Smooth muscle cell (in vitro differentiated cells): Measurements from ENCODE around the gene ESPNL. TPM values are rescaled to one million over a fixed set of nuclear protein-coding genes. Genes with fewer than 3 reads are reported as not detected.

Experiments used
- DNase-seq: peaks from one replicate; lab custom pipeline; 2025; ENCODE audit not compliant: unreplicated experiment; lab: John Stamatoyannopoulos, UW
- H2AFZ ChIP-seq: fragments of 200-600 bp; sonication (generic); 2 replicates; pipeline ENCODE4 v1.6.0; 2016; ENCODE audit warnings: antibody characterized with exemption, low read depth, mild to moderate bottlenecking
- H3F3A ChIP-seq: fragments of 200-600 bp; sonication (generic); 2 replicates; pipeline ENCODE4 v1.6.0; 2017; ENCODE audit warnings: antibody characterized with exemption, low read depth
- H3K27ac ChIP-seq: fragments of 200-600 bp; sonication (generic); 2 replicates; pipeline ENCODE4 v1.5.1; 2016; ENCODE audit warnings: low read depth, mild to moderate bottlenecking
- H3K27me3 ChIP-seq: fragments of 200-600 bp; sonication (generic); 2 replicates; pipeline ENCODE4 v1.6.1; 2016; ENCODE audit warnings: low read depth, mild to moderate bottlenecking
- H3K36me3 ChIP-seq: fragments of 200-600 bp; sonication (generic); 2 replicates; pipeline ENCODE4 v1.5.1; 2016; ENCODE audit warnings: low read depth
- H3K4me1 ChIP-seq: fragments of 200-600 bp; sonication (generic); 2 replicates; pipeline ENCODE4 v1.5.1; 2016; ENCODE audit warnings: low read depth
- H3K4me2 ChIP-seq: fragments of 200-600 bp; sonication (generic); 2 replicates; pipeline ENCODE4 v1.6.0; 2016; ENCODE audit warnings: mild to moderate bottlenecking
- H3K4me3 ChIP-seq: fragments of 200-600 bp; sonication (generic); 2 replicates; pipeline ENCODE4 v1.5.1; 2016; ENCODE audit warnings: mild to moderate bottlenecking
- H3K79me2 ChIP-seq: fragments of 200-600 bp; sonication (generic); 2 replicates; pipeline ENCODE4 v1.6.0; 2016; ENCODE audit warnings: low read depth, mild to moderate bottlenecking
- H3K9ac ChIP-seq: fragments of 200-600 bp; sonication (generic); 2 replicates; pipeline ENCODE4 v1.6.0; 2016; ENCODE audit warnings: low read depth
- H3K9me3 ChIP-seq: fragments of 200-600 bp; sonication (generic); replicated peaks from 2 replicates; pipeline ENCODE4 v1.5.1; 2016; ENCODE audit warnings: low read depth
- H4K20me1 ChIP-seq: fragments of 200-600 bp; sonication (generic); 2 replicates; pipeline ENCODE4 v1.6.0; 2016; ENCODE audit warnings: low read depth
- CTCF ChIP-seq: fragments of 200-600 bp; sonication (generic); IDR thresholded peaks from 2 replicates; pipeline ENCODE4 v1.5.1; 2017; ENCODE audit warnings: borderline replicate concordance, mild to moderate bottlenecking, antibody characterized with exemption; ENCODE audit not compliant: insufficient read depth, poor library complexity, severe bottlenecking
- WGBS: methylation state at CpG from one replicate; pipeline ENCODE4 v1.1.7; 2016; ENCODE audit warnings: low lambda C conversion rate; 5-methylcytosine and 5-hydroxymethylcytosine counted together
- polyA plus RNA-seq: library from polyadenylated mRNA; unstranded; fragments of >200 nt; fragmentation: Nextera tagmentation; extraction: Ambion mirVana; gene quantifications from 2 replicates; pipeline ENCODE4 v1.2.1, GENCODE V29; 2016
- total RNA-seq: library from RNA; depleted of rRNA; stranded (reverse); fragments of >200 nt; gene quantifications from 2 replicates; pipeline ENCODE4 v1.2.3, GENCODE V29; 2014

ESPNL gene
- total and polyA plus RNA-seq, 2 experiments from 2014 or later = 0.04 TPM; not detected in 1

DNA sequence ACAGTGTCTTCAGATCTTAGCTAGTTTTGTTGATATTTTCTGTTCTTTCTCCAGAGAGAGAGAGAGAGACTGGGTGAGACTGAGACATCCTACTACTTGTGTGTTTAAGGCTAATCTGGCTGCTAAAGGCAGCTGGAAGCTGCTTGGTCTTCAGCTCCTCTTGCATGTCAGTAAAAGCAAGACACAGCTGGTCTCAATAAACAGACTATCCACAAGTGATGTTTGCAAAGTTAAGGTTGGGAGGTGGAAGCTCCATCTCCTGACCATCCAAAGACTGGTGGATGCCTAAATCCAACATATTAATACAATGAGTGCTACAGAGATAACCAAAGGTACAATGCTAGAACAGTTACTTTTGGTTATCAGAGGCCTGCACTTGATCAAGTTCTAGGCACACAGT lies 76.5 kb downstream of the ESPNL start:
- Histone ChIP-seq H3K4me1 (no peaks in the 10 kb centered on the region), H3K27ac (no peak overlapping the region), H2AFZ (no peak overlapping the region), H3K27me3 (no peaks in the 10 kb centered on the region), H3F3A (no peaks in the 10 kb centered on the region), H3K9ac (no peak overlapping the region), H3K4me3 (no peak overlapping the region), H3K4me2 (no peak overlapping the region), H3K36me3 (peaks cover 22% of the 10 kb centered on the region), H4K20me1 (peaks cover 4% of the 10 kb centered on the region), H3K79me2 (no peaks in the 10 kb centered on the region), H3K9me3 (no peaks in the 10 kb centered on the region)
- DNase-seq = no peak
- no peak for TF ChIP-seq CTCF

DNA sequence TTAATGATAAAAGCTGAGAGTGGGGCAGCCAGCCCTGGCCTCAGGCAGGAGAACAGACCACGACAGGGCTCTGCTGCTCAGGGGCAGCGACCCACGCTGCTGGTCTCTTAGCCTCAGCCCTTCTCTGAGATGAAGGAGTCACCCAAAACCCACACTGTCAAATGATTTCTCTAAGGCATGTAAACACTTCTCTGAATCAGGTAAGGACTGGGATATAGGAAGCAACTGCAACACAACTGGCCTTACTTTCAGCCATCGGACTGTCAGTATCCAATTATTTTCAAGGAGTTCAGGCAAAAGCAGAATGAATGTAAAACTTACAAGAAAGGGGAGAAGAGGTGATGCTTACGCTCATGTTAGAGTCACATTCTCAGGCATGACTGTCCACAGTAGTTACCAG lies 80.4 kb downstream of the ESPNL start:
- TF ChIP-seq CTCF = no peak
- H3K36me3 ChIP-seq = peaks cover 30% of the 10 kb centered on the region
- no peaks in the 10 kb centered on the region for H3K4me1 ChIP-seq
- no peak overlapping the region for H2AFZ ChIP-seq
- no peak overlapping the region for H3K4me3 ChIP-seq
- H3K9me3 ChIP-seq = no peaks in the 10 kb centered on the region
- no peaks in the 10 kb centered on the region for H3K79me2 ChIP-seq
- H4K20me1 ChIP-seq = peaks cover 8% of the 10 kb centered on the region
- DNase-seq = no peak
- 88% methylated on average over 5 of the region's 5 CpGs for WGBS
- no peak overlapping the region for H3K27ac ChIP-seq
- H3K27me3 ChIP-seq = no peaks in the 10 kb centered on the region
- H3K9ac ChIP-seq = no peak overlapping the region
- H3K4me2 ChIP-seq = no peak overlapping the region
- no peaks in the 10 kb centered on the region for H3F3A ChIP-seq

DNA sequence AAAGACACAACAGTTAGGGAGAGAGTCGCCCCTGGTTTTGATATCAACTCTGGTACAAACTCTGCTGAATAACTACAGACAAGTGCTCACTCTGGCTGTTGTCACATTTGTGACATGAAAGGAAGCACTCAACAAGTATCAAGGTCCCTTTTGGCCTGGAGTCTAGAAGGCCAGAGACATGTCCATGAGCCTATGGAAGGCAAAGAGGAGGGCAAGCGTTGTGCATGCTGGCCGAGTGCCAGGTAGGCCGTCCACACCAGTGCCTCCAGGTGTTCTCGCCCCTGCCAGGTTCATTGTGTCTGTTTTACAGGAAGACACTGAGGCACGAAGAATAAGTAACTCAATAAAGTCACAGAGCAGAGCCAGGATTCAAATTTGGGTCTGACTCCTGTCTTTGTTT lies 82.2 kb downstream of the ESPNL start:
- H3K79me2 ChIP-seq = no peaks in the 10 kb centered on the region
- no peak overlapping the region for H2AFZ ChIP-seq
- H3F3A ChIP-seq = no peaks in the 10 kb centered on the region
- H3K4me3 ChIP-seq = no peak overlapping the region
- 97% methylated on average over 6 of the region's 6 CpGs for WGBS
- no peaks in the 10 kb centered on the region for H3K27me3 ChIP-seq
- peaks cover 8% of the 10 kb centered on the region for H4K20me1 ChIP-seq
- H3K27ac ChIP-seq = peak overlapping the region; percentile 88
- no peaks in the 10 kb centered on the region for H3K9me3 ChIP-seq
- no peak for DNase-seq
- no peaks in the 10 kb centered on the region for H3K4me1 ChIP-seq
- H3K36me3 ChIP-seq = peaks cover 35% of the 10 kb centered on the region
- no peak overlapping the region for H3K9ac ChIP-seq
- H3K4me2 ChIP-seq = no peak overlapping the region
- TF ChIP-seq CTCF = no peak

Other genes with a start within 250 kb of the ESPNL start
- 11.1 and 24.0 TPM in 2 replicates for gene RAMP1, start 240.7 kb upstream of the ESPNL start, total RNA-seq
- 70.8 and 72.0 TPM in 2 replicates for gene RAMP1, start 240.7 kb upstream of the ESPNL start, polyA plus RNA-seq
- gene UBE2F, start 133.3 kb upstream of the ESPNL start, total RNA-seq = 52.1 and 94.8 TPM in 2 replicates
- gene UBE2F, start 133.3 kb upstream of the ESPNL start, polyA plus RNA-seq = 52.5 and 59.1 TPM in 2 replicates
- gene SCLY, start 39.3 kb upstream of the ESPNL start, total RNA-seq = 12.9 and 13.4 TPM in 2 replicates
- gene SCLY, start 39.3 kb upstream of the ESPNL start, polyA plus RNA-seq = 7.6 and 10.0 TPM in 2 replicates
- gene KLHL30, start 38.3 kb downstream of the ESPNL start, total RNA-seq = 0.31 and 0.36 TPM in 2 replicates
- 0.17 TPM in 1 of 2 replicates, not detected in the other for gene KLHL30, start 38.3 kb downstream of the ESPNL start, polyA plus RNA-seq
- 0.13 TPM in 1 of 2 replicates, not detected in the other for gene ERFE, start 58.6 kb downstream of the ESPNL start, total RNA-seq
- 0.86 and 2.4 TPM in 2 replicates for gene ERFE, start 58.6 kb downstream of the ESPNL start, polyA plus RNA-seq
- 11.0 and 12.0 TPM in 2 replicates for gene ILKAP, start 103.4 kb downstream of the ESPNL start, total RNA-seq
- 21.9 and 23.3 TPM in 2 replicates for gene ILKAP, start 103.4 kb downstream of the ESPNL start, polyA plus RNA-seq
- gene HES6, start 139.7 kb downstream of the ESPNL start, total RNA-seq = 0.81 TPM in 1 of 2 replicates, not detected in the other
- gene HES6, start 139.7 kb downstream of the ESPNL start, polyA plus RNA-seq = 2.7 and 6.4 TPM in 2 replicates
- 5.0 and 9.7 TPM in 2 replicates for gene PER2, start 188.3 kb downstream of the ESPNL start, total RNA-seq
- 3.5 and 7.9 TPM in 2 replicates for gene PER2, start 188.3 kb downstream of the ESPNL start, polyA plus RNA-seq
- 4.4 and 5.3 TPM in 2 replicates for gene TRAF3IP1, start 220.2 kb downstream of the ESPNL start, total RNA-seq
- gene TRAF3IP1, start 220.2 kb downstream of the ESPNL start, polyA plus RNA-seq = 7.5 and 10.2 TPM in 2 replicates